ENCODE results near the gene EPB41L2. TPM values are rescaled to one million over a fixed set of nuclear protein-coding genes. Genes with fewer than 3 reads are reported as not detected.

EPB41L2 gene
- total and polyA plus RNA-seq, 2 experiments from 2014 or later = 27.4 to 35.8 TPM

DNA sequence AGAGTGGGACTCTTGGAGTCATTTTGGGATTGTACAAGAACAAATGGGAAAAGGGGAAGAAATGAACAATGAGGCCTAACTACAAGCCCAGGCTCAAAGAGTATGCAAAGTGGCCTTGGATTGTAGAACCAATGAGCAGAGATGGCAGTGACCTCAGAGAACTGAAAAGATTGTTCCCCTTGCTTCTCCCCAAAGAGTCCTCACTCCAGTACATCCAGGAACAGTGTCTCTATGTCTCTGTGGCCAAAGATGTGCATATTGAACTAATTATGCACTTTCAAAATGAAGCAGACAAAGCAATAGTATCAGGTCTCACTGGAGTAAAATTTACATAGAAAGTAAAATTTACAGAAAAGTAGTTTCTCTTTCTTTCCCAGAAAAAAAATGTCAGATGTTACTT, 154.9 kb downstream of the EPB41L2 start:
- no peak overlapping the region for H3K27ac ChIP-seq
- H4K20me1 ChIP-seq (ENCODE audit: insufficient read depth, poor library complexity, severe bottlenecking) = no peaks in the 10 kb centered on the region
- DNase-seq (ENCODE audit: low spot score) = no peak
- TF ChIP-seq, protein P1, sequence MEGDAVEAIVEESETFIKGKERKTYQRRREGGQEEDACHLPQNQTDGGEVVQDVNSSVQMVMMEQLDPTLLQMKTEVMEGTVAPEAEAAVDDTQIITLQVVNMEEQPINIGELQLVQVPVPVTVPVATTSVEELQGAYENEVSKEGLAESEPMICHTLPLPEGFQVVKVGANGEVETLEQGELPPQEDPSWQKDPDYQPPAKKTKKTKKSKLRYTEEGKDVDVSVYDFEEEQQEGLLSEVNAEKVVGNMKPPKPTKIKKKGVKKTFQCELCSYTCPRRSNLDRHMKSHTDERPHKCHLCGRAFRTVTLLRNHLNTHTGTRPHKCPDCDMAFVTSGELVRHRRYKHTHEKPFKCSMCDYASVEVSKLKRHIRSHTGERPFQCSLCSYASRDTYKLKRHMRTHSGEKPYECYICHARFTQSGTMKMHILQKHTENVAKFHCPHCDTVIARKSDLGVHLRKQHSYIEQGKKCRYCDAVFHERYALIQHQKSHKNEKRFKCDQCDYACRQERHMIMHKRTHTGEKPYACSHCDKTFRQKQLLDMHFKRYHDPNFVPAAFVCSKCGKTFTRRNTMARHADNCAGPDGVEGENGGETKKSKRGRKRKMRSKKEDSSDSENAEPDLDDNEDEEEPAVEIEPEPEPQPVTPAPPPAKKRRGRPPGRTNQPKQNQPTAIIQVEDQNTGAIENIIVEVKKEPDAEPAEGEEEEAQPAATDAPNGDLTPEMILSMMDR (IDR thresholded peaks at IDR 0.05; ENCODE audit: poor library complexity) = no peak
- TF ChIP-seq EZH2 (IDR thresholded peaks at IDR 0.05; ENCODE audit: borderline replicate concordance) (no peak), EZH2phosphoT487 (IDR thresholded peaks at IDR 0.05; ENCODE audit: low read depth, severe bottlenecking, unreplicated experiment) (no peak)
- H3K4me2 ChIP-seq = peak overlapping the region; percentile 22
- no peaks in the 10 kb centered on the region for H3K9me3 ChIP-seq (ENCODE audit: low read depth)
- H3K4me1 ChIP-seq (ENCODE audit: insufficient read depth) = peaks cover 7% of the 10 kb centered on the region
- no peaks in the 10 kb centered on the region for H3K9me2 ChIP-seq (replicated peaks; ENCODE audit: insufficient read depth)
- no peak overlapping the region for H3K4me3 ChIP-seq
- H3K36me3 ChIP-seq (replicated peaks; ENCODE audit: insufficient read depth, low read depth) = no peaks in the 10 kb centered on the region
- no peaks in the 10 kb centered on the region for H3K79me2 ChIP-seq
- H2AFZ ChIP-seq = no peak overlapping the region
- no peaks in the 10 kb centered on the region for H3K27me3 ChIP-seq

DNA sequence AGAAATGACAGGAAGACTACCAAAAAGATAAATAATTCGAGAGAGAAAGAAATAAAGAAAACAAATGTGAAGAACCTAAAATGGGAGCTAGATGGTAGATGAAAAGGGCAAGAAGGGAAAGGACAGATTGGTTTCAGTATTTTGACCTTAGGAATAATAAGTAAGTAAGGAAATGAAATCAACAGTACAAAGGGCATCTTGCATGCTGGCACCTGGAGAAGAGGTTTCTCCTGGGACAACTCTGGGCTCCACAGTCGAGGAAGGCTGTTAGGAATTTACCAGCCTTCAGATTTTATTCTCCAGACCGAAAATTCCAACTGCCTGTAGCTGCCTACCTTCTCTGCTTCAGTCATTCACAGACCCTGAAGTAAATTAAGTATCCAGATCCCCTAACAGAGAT, 155.4 kb downstream of the EPB41L2 start:
- no peaks in the 10 kb centered on the region for H3K9me2 ChIP-seq (replicated peaks; ENCODE audit: insufficient read depth)
- no peak overlapping the region for H2AFZ ChIP-seq
- no peak for DNase-seq (ENCODE audit: low spot score)
- no peak overlapping the region for H3K27ac ChIP-seq
- TF ChIP-seq, protein P1 (IDR thresholded peaks at IDR 0.05; ENCODE audit: poor library complexity) = no peak
- TF ChIP-seq EZH2phosphoT487 (IDR thresholded peaks at IDR 0.05; ENCODE audit: low read depth, severe bottlenecking, unreplicated experiment) (no peak), EZH2 (IDR thresholded peaks at IDR 0.05; ENCODE audit: borderline replicate concordance) (no peak)
- H3K4me1 ChIP-seq (ENCODE audit: insufficient read depth) = peaks cover 7% of the 10 kb centered on the region
- H4K20me1 ChIP-seq (ENCODE audit: insufficient read depth, poor library complexity, severe bottlenecking) = no peaks in the 10 kb centered on the region
- peak overlapping the region; percentile 22 for H3K4me2 ChIP-seq
- no peaks in the 10 kb centered on the region for H3K36me3 ChIP-seq (replicated peaks; ENCODE audit: insufficient read depth, low read depth)
- no peak overlapping the region for H3K4me3 ChIP-seq
- H3K9me3 ChIP-seq (ENCODE audit: low read depth) = no peaks in the 10 kb centered on the region
- H3K27me3 ChIP-seq = no peaks in the 10 kb centered on the region
- 88% methylated on average over 3 of the region's 3 CpGs for WGBS (ENCODE audit: low lambda C conversion rate, missing lambda C conversion rate)
- no peaks in the 10 kb centered on the region for H3K79me2 ChIP-seq

DNA sequence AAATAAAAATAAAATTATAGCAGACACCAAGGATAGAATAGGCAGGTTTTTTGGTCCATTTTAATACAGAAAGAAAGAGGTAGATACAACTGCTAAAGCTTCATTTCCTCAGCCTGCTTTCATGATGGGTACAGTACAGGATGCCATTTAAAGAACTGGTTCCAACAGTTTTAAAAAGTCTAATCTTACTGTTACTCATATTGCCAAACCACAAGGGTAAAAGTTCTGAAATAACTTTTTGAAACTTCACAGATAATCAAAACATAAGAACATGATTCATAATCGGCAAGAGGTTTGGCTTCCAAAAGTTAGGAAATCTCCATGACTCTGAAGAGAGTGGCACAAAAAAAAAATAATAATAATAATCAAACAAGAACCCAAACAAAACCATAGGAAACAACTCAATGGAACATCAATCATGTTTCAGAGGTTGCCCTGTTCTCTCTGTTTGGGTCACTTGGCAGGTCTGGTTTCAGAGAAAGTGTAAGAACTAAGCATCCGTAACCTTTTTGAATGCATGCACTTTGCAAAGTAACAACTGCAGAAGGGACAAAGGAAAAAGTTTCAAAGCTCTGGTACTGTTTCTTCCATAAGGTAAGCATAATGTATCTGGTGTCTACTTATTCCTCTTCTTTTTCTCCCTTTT, 156.2 kb downstream of the EPB41L2 start:
- H3K9me3 ChIP-seq (ENCODE audit: low read depth) = no peaks in the 10 kb centered on the region
- H3K9me2 ChIP-seq (replicated peaks; ENCODE audit: insufficient read depth) = no peaks in the 10 kb centered on the region
- TF ChIP-seq EZH2 (IDR thresholded peaks at IDR 0.05; ENCODE audit: borderline replicate concordance) = no peak
- no peak for TF ChIP-seq EZH2phosphoT487 (IDR thresholded peaks at IDR 0.05; ENCODE audit: low read depth, severe bottlenecking, unreplicated experiment)
- TF ChIP-seq, protein P1 (IDR thresholded peaks at IDR 0.05; ENCODE audit: poor library complexity) = no peak
- H3K4me3 ChIP-seq = no peak overlapping the region
- H3K36me3 ChIP-seq (replicated peaks; ENCODE audit: insufficient read depth, low read depth) = no peaks in the 10 kb centered on the region
- no peaks in the 10 kb centered on the region for H4K20me1 ChIP-seq (ENCODE audit: insufficient read depth, poor library complexity, severe bottlenecking)
- no peak for DNase-seq (ENCODE audit: low spot score)
- WGBS (ENCODE audit: low lambda C conversion rate, missing lambda C conversion rate) = 100% methylated on average over 2 of the region's 2 CpGs
- H3K27ac ChIP-seq = no peak overlapping the region
- H2AFZ ChIP-seq = no peak overlapping the region
- H3K4me1 ChIP-seq (ENCODE audit: insufficient read depth) = peaks cover 7% of the 10 kb centered on the region
- no peak overlapping the region for H3K4me2 ChIP-seq
- no peaks in the 10 kb centered on the region for H3K27me3 ChIP-seq
- H3K79me2 ChIP-seq = no peaks in the 10 kb centered on the region

DNA sequence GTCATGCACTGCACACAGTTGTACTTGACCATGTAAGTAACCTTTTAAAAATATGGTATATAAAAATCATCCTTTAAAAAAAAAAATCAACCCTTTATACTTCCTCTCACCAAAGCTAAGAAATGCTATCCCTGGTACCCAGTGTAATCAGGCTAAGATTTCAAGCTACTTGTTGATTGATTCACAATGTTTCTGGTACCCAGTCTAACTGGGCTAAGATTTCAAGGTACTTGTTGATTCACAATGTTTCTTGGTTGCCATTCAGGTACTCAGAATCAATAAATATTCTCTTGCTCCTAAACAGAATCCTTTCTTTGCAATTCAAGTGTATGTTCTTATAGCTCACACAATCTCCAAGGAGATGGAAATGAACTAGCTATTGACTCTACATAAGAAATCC, 159.4 kb downstream of the EPB41L2 start:
- no peak overlapping the region for H3K4me3 ChIP-seq

More for the DNA sequence above, 159.4 kb downstream of the EPB41L2 start:
- Histone ChIP-seq H3K27me3 (no peaks in the 10 kb centered on the region), H3K4me1 (ENCODE audit: insufficient read depth) (peaks cover 7% of the 10 kb centered on the region), H3K79me2 (no peaks in the 10 kb centered on the region), H4K20me1 (ENCODE audit: insufficient read depth, poor library complexity, severe bottlenecking) (no peaks in the 10 kb centered on the region), H3K4me2 (no peak overlapping the region), H3K9me2 (replicated peaks; ENCODE audit: insufficient read depth) (no peaks in the 10 kb centered on the region), H3K9me3 (ENCODE audit: low read depth) (no peaks in the 10 kb centered on the region), H2AFZ (no peak overlapping the region), H3K27ac (no peak overlapping the region), H3K36me3 (replicated peaks; ENCODE audit: insufficient read depth, low read depth) (no peaks in the 10 kb centered on the region)
- DNase-seq (ENCODE audit: low spot score) = no peak
- TF ChIP-seq EZH2 (IDR thresholded peaks at IDR 0.05; ENCODE audit: borderline replicate concordance) (no peak), EZH2phosphoT487 (IDR thresholded peaks at IDR 0.05; ENCODE audit: low read depth, severe bottlenecking, unreplicated experiment) (no peak)
- TF ChIP-seq, protein P1 (IDR thresholded peaks at IDR 0.05; ENCODE audit: poor library complexity) = no peak
